HG02970 (cell line): ENCODE data around the gene FRMD3.

ENCODE experiments used
- ATAC-seq: cut with Tn5 transposase; IDR thresholded peaks from one replicate; pipeline ENCODE4 v1.9.1; 2021; ENCODE audit warnings: mild to moderate bottlenecking, moderate library complexity, moderate number of reproducible peaks; ENCODE audit not compliant: unreplicated experiment, low FRiP score

The FRMD3 gene

GRCh38 chr9:83346655-83347420, 191.4 kb downstream of the FRMD3 start:
- ATAC-seq = no peak

- ATAC-seq = no peak
Observed at GRCh38 chr9:83343366-83343999, 194.7 kb downstream of the FRMD3 start.

DNA sequence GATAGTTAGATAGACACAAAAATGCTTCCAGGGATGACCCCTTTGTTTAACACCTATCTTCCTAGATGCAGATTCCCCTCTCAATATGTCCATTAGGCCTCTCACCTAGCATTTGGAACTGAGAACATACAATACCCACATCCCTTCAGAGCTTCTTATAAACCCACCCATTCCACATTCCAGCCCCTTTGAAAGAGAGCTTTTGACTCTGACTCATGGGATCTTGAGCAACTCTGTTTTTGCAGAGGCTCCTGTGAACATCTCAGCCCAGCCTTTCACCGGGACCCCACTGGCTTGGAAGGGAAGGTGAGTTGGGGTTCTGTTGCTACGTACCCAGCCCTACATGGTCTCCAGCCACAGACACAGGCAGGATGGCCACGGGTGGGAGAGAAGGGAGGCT, 195.5 kb downstream of the FRMD3 start:
- no peak for ATAC-seq

DNA sequence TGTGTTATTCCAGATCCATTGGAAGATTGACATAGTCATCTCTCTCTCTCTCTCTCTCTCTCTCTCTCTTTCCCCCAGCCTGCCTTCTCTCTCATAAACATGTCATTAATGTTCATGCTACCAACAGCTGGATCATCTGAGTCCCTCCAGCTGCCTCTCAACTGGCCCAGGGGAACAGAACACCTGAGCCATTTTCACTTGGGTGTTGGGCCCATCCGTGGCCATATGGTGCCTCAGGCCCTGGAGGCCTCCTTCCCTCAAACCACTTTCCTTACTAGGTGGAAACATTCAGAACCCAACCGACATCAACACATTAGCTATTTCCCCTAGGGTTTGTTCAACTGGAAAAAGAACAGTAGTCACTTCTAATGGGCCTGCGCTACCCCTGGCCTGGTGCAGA, 196.2 kb downstream of the FRMD3 start:
- ATAC-seq = no peak

- no peak for ATAC-seq
Observed at GRCh38 chr9:83340451-83340850, 197.8 kb downstream of the FRMD3 start.

DNA sequence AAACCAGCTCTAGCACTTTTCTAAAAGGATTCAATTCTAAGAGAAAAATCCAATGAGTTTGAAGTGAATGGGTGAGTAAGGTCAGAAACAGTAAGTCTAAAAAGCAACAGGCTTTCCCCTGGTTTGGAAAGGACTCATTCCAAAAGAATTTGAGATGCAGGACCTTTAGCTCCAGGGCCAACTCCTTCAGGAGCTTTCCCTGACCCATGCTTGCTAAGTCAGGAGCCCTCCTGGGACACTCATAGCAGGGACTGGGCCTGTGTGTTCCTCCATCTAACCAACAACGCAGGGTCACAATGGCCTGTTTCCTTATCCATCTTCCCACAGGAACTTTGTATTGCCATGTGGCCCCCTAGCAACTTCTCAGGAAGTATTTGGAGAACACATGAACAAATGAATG, 198.8 kb downstream of the FRMD3 start:
- no peak for ATAC-seq

DNA sequence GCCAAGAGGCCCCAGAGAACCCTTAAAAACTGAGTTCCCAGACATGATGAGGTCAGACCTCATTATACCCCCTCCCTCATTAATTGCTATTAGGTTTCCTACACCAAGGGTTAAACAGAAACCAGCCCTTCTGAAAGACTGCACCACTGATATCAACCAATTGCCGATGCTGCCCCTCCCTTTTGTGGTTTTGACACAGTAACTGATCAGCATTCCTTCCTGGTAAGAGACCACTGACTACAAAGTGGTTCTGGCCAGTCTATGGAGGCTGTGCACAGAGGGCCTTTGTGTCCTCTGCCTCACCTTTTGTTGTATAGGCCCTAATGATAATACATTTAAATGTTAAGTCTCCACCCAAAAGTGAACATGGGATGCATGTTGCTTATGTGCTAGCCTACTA, 201.5 kb downstream of the FRMD3 start:
- no peak for ATAC-seq

GRCh38 chr9:83334320-83334719, 203.9 kb downstream of the FRMD3 start:
- no peak for ATAC-seq

DNA sequence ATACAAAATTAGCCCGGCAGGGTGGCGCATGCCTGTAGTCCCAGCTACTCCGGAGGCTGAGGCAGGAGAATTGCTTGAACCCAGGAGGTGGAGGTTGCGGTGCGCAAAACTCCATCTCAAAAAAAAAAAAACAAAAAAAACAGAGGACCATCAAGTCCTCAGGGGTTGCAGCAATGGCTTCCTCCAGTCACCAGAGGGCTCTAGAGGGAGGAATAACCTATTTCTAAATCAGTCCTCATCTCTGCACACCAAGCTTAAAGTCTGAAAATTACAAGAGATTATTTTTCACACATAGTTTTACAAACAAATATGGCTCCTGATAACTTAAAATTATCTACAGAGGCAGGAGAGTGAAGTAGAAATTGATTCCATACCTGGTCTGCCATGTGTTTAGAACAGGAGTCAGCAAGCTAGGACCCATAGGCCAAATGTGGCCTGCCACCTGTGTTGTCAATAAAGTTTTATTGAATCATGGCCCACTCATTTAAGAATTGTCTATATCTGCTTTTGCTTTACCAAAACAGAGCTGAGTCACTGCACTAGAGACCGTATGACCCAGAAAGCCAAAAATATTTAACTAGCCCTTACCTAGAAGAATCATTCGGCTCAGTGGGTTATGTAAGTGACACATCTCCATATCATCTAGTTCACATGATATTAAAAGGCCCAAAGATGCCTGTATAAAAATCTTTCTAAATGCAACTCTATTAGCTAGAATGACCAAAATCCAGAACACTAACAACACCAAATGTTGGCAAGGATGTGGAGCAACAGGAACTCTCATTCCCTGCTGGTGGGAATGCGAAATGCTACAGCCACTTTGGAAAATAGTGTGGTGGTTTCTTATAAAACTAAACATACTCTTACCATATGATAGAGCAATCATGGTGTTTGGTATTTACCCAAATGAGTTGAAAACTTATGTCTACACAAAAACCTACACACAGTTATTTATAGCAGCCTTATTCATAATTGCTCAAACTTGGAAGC, 207.7 kb downstream of the FRMD3 start:
- no peak for ATAC-seq

DNA sequence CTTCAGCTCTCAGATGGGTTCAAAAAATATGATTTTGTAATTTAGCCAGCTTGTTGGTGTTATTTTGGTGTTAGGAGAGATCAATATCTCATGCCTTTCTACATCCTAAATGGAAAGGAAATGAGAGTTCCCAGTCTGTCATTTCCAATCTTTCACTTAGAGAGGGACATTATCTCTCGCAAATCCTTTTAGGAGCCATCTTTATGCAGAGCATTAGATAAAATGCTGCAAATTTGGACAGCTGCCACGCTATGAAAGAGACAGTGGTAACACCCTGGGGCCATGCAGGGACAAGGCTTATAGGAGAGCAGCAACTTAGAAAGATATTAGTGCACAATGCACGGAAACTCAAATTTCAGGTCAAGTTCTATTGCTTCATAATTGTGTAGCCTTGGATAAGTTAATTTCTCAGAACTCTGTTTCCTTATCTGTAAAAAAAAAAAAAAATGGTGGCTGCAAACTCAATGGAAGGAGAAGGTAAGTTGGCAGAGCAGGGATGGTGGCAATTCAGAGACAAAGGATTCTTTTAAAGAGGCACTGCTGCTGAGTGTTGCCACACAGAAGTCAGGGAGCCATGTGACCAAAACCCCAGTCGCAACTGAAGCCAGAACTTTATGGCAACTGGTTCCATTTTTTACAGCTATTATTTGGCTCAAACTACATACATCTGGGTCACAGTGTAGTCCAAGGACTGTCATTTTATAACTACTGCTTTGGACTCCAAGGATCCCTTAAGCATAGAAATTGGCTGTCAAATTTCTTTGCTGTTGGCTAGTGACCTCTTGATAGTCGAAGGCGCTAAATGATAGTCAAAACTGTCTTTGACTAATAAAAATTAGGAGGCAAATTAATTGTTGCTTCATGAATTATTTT, 210.2 kb downstream of the FRMD3 start:
- no peak for ATAC-seq

- no peak for ATAC-seq
Observed at GRCh38 chr9:83327323-83327722, 210.9 kb downstream of the FRMD3 start.

DNA sequence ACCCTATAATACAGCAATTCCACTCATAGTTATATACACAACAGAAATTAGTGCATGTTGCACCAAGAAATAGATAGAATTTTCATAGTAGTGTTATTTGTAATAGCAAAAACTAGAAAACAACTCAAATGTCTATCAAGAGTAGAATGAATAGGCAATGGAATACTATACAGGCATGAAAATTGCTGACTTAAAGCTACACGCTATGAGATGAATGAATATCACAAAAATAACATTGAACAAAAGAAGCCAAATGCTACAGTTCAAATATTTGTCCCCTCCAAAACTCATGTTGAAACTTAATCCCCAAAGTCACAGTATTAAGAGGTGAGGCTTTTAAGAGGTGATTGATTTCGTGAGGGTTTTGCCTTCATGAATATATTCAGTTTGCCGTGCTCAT, 215.1 kb downstream of the FRMD3 start:
- no peak for ATAC-seq

DNA sequence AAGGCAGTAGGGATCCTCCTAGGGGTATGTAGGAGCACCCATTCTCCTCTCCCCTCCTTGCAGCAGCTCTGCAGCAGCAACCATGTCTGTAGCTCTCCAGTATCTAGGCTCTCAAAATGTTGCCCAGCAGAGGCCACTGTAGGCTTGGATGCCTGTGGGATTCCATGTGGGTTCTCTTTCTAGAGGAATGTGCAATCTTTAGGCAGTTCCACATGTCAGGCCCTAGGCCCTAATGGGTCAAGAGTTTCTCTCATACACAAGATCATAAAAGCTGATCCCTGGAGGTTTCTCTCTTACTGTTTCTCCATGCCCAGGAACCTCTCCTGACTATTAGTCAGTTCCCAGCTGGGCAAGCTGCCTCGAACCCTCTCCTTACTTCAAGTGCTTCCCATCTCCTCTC, 215.8 kb downstream of the FRMD3 start:
- ATAC-seq = no peak

DNA sequence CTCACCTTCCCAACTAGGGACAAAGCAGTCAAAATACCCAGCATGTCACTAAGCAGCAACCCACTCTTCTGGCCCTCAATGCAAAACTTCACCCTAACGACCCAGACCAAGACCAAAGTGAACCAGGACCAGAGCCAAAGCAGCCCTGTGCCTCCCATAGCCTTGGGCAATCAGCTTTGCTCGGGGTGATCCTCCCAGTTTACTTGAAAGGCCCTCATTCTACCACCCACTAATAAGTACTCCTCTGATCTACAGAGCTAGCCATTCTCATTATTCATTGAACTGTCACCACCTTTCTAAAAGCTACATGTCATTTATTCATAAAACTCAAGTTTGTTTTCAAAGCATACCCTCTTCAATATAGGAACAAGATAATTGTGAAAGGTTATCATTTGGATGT, 221.0 kb downstream of the FRMD3 start:
- no peak for ATAC-seq

DNA sequence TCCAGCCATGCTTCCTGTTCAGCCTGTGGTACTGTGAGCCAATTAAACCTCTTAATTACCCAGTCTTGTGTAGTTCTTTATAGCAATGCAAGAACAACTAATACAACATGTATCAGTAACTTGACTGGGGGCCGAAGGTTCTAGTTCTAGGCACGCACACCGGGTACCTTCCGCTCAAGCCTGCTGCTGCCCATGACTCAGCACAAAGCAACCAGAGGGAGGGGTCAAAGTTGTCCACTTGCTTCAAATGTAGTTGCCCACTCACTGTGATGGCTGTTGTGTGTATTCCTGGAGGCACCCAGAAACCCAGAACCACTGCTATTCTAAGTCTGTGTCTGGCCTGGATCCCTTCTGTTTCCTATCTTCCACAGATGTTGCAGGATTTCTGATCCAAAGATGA, 222.6 kb downstream of the FRMD3 start:
- ATAC-seq = no peak

GRCh38 chr9:83313781-83314180, 224.4 kb downstream of the FRMD3 start:
- no peak for ATAC-seq

GRCh38 chr9:83312537-83312936, 225.7 kb downstream of the FRMD3 start:
- no peak for ATAC-seq

GRCh38 chr9:83307066-83307724, 231.0 kb downstream of the FRMD3 start:
- no peak for ATAC-seq

- ATAC-seq = no peak
Observed at GRCh38 chr9:83304686-83305085, 233.5 kb downstream of the FRMD3 start.

- no peak for ATAC-seq
Observed at GRCh38 chr9:83299571-83299970, 238.6 kb downstream of the FRMD3 start.
